Measurements from ENCODE around the gene CYTH4.

CYTH4 gene

DNA sequence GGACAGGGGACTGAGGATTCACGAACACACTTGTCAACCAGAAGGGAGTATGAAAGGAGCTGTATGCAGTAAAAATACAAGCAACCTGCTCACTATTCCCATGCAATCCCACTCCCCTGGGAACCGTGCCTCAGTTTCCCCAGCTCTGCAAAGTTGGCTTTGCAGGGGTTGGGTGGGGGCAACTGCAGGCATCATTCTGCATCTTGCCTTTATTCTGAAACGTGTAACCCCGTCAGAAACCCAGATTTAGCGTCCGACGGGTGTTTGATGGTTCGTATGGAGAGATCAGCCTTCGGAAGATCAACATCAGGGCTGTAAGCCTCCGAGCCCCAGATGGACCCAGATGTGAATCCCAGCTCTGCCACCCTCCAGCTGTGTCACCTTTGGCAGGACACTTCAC lies 3.6 kb downstream of the CYTH4 start:
- H3K9me3 ChIP-seq (ENCODE audit: control insufficient read depth in 5 of 5, low read length in 5 of 5): peaks cover 0 to 1% (median 0%) of the 10 kb centered on the region in 5 donors
- H3K4me3 ChIP-seq (ENCODE audit: low read depth in 1 of 5, low read length in 5 of 5): peak overlapping the region in 2 of 5 donors; percentile 4 to 10
- no peak overlapping the region for H3K27ac ChIP-seq (ENCODE audit: low read depth, low read length)
- peaks cover 9 to 33% (median 29%) of the 10 kb centered on the region in 5 donors for H3K27me3 ChIP-seq (ENCODE audit: control insufficient read depth in 5 of 5, insufficient read depth in 4 of 5, low read length in 5 of 5)
- no peak overlapping the region for H3K9ac ChIP-seq (ENCODE audit: low read length in 5 of 5)
- peaks cover 0 to 53% (median 13%) of the 10 kb centered on the region in 5 donors for H3K4me1 ChIP-seq (ENCODE audit: control insufficient read depth in 5 of 5, insufficient read depth in 5 of 5, low read length in 5 of 5)
- peaks cover 0 to 19% (median 0%) of the 10 kb centered on the region in 5 donors for H3K36me3 ChIP-seq (ENCODE audit: control insufficient read depth in 5 of 5, insufficient read depth in 5 of 5, low read length in 5 of 5)

DNA sequence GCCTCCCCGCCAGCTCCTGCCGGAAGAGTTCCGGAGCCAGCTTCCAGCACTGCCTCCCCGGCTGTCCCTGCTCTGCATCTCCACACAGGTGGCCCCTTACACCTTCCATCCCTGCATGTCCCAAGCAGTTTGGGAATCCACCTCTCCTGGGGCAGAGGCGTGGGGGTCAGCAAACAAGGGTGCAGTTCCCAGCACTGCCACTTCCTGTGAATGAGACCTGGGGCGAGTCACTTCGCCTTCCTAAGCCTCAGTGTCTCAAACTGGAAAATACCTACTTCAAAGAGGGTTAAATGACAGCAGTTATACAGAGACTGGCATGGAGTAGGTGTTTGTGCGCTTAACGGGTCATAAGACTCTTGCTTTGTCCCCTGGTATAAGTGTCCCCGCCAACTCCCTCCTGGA lies 5.2 kb downstream of the CYTH4 start:
- no peak overlapping the region for H3K9ac ChIP-seq (ENCODE audit: low read length in 5 of 5)
- H3K4me1 ChIP-seq (ENCODE audit: control insufficient read depth in 5 of 5, insufficient read depth in 5 of 5, low read length in 5 of 5): peaks cover 0 to 59% (median 6%) of the 10 kb centered on the region in 5 donors
- H3K4me3 ChIP-seq (ENCODE audit: low read depth in 1 of 5, low read length in 5 of 5): no peak overlapping the region
- peaks cover 9 to 34% (median 23%) of the 10 kb centered on the region in 5 donors for H3K27me3 ChIP-seq (ENCODE audit: control insufficient read depth in 5 of 5, insufficient read depth in 4 of 5, low read length in 5 of 5)
- peaks cover 0 to 26% (median 0%) of the 10 kb centered on the region in 5 donors for H3K36me3 ChIP-seq (ENCODE audit: control insufficient read depth in 5 of 5, insufficient read depth in 5 of 5, low read length in 5 of 5)
- no peak overlapping the region for H3K27ac ChIP-seq (ENCODE audit: low read depth, low read length)
- H3K9me3 ChIP-seq (ENCODE audit: control insufficient read depth in 5 of 5, low read length in 5 of 5): no peaks in the 10 kb centered on the region

DNA sequence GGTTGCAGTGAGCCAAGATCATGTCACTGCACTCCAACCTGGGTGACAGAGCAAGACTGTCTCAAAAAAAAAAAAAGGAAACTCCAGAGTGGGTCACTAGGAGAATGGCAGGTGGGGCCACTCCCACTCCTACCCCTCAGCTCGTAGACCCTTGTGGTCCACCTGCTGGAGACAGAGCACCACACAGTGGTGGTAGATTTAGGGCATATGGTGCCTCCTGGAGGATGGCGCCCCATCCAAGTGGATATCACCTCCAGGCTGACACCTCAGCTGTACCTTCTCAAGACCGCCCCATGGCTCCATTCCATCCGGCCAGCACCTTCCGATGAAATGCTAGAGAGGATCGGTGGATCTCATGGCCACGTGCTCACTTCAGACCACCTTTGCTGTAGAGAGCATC lies 6.2 kb downstream of the CYTH4 start:
- H3K4me1 ChIP-seq (ENCODE audit: control insufficient read depth in 5 of 5, insufficient read depth in 5 of 5, low read length in 5 of 5): peaks cover 0 to 65% (median 6%) of the 10 kb centered on the region in 5 donors
- no peak overlapping the region for H3K9ac ChIP-seq (ENCODE audit: low read length in 5 of 5)
- peaks cover 0 to 34% (median 0%) of the 10 kb centered on the region in 5 donors for H3K36me3 ChIP-seq (ENCODE audit: control insufficient read depth in 5 of 5, insufficient read depth in 5 of 5, low read length in 5 of 5)
- peaks cover 7 to 38% (median 24%) of the 10 kb centered on the region in 5 donors for H3K27me3 ChIP-seq (ENCODE audit: control insufficient read depth in 5 of 5, insufficient read depth in 4 of 5, low read length in 5 of 5)
- H3K9me3 ChIP-seq (ENCODE audit: control insufficient read depth in 5 of 5, low read length in 5 of 5): peaks cover 0 to 2% (median 0%) of the 10 kb centered on the region in 5 donors
- no peak overlapping the region for H3K27ac ChIP-seq (ENCODE audit: low read depth, low read length)
- H3K4me3 ChIP-seq (ENCODE audit: low read depth in 1 of 5, low read length in 5 of 5): no peak overlapping the region

DNA sequence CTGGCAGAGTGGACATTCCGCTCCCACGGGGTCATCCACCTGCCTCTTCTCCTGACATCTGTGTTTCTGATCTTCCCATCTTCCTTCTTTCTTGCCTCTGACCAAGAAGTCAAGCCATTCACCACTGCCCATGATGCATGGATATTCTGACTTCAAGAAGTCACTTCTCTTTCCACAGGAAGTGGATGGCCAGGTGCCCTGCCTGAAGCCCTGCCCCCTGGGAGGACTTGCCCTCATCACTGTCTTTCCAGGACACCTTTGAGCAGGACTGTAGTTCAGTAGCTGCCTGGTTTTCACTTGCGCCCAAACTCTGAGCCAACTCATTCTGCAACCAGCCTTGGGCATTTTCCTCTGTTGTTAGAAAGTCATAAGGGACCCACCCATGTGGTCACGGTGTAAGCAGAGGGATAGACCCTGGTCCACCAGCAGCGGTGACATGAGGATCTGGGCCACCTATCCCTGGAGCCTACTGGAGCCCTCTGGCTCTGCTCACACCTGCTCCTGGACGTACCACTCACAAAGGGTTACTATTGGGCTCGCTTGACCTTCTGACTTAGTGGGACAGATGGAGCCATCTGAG lies 6.9 kb downstream of the CYTH4 start:
- Histone ChIP-seq H3K9me3 (ENCODE audit: control insufficient read depth in 5 of 5, low read length in 5 of 5) (peaks cover 0 to 2% (median 0%) of the 10 kb centered on the region in 5 donors), H3K27ac (ENCODE audit: low read depth, low read length) (no peak overlapping the region), H3K27me3 (ENCODE audit: control insufficient read depth in 5 of 5, insufficient read depth in 4 of 5, low read length in 5 of 5) (peaks cover 2 to 33% (median 16%) of the 10 kb centered on the region in 5 donors), H3K9ac (ENCODE audit: low read length in 5 of 5) (no peak overlapping the region), H3K4me1 (ENCODE audit: control insufficient read depth in 5 of 5, insufficient read depth in 5 of 5, low read length in 5 of 5) (peaks cover 0 to 65% (median 6%) of the 10 kb centered on the region in 5 donors), H3K36me3 (ENCODE audit: control insufficient read depth in 5 of 5, insufficient read depth in 5 of 5, low read length in 5 of 5) (peaks cover 0 to 34% (median 0%) of the 10 kb centered on the region in 5 donors), H3K4me3 (ENCODE audit: low read depth in 1 of 5, low read length in 5 of 5) (no peak overlapping the region)

DNA sequence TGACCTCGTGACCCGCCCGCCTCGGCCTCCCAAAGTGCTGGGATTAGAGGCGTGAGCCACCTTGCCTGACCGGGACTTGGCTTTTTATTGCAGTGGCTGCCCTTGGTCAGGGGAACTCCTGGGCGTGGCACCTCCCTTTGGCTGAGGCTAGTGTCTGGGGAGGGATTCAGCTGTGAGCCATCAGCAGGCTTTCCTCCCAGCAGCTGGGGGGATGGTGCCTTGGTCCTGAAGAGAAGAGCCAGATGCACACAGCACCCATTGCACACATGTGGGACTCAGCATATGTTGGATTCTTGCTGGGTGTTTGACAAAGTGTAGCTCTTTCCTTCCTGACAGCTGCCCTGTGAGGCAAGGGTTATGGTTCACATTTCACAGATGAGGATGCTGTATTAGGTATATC lies 8.4 kb downstream of the CYTH4 start:
- H3K9me3 ChIP-seq (ENCODE audit: control insufficient read depth in 5 of 5, low read length in 5 of 5): peaks cover 0 to 2% (median 0%) of the 10 kb centered on the region in 5 donors
- peaks cover 0 to 69% (median 6%) of the 10 kb centered on the region in 5 donors for H3K4me1 ChIP-seq (ENCODE audit: control insufficient read depth in 5 of 5, insufficient read depth in 5 of 5, low read length in 5 of 5)
- no peak overlapping the region for H3K9ac ChIP-seq (ENCODE audit: low read length in 5 of 5)
- no peak overlapping the region for H3K27ac ChIP-seq (ENCODE audit: low read depth, low read length)
- peaks cover 2 to 28% (median 13%) of the 10 kb centered on the region in 5 donors for H3K27me3 ChIP-seq (ENCODE audit: control insufficient read depth in 5 of 5, insufficient read depth in 4 of 5, low read length in 5 of 5)
- H3K36me3 ChIP-seq (ENCODE audit: control insufficient read depth in 5 of 5, insufficient read depth in 5 of 5, low read length in 5 of 5): peaks cover 0 to 46% (median under 1%) of the 10 kb centered on the region in 5 donors
- H3K4me3 ChIP-seq (ENCODE audit: low read depth in 1 of 5, low read length in 5 of 5): no peak overlapping the region

DNA sequence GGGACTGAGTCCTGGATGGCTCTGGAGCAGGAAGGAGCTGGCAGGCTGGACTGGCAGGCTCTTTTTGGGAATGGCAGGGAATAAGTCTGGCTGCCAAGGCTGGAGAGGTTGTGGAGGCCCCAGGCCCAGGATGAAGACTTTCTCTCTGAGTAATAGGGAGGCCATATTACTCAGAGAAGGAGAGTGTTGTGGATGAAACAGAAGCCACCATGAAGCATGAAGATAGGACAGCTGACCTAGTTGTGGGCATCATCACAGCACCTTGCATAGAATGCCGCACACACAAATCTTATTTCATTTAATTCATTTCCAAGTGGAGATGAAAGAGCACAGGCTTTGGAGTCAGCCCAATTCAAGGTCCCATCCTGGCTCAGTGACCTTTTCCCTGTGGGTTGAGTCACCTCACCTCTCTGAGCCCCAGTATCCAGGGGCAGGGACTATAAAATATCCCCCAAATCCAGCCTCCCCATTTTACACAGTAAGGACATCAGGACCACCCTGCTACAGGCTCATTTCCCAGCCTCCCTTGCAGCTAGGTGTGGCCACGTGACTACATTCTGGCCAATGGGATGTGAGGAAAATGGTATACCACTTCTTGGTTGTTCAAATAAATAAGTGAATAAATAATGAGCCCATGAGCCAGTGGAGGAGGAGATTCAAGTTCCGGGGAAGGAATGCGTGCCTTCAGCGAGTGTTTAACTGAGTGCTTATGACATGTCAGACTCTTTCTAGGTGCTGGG lies 9.4 kb downstream of the CYTH4 start:
- no peak overlapping the region for H3K4me3 ChIP-seq (ENCODE audit: low read depth in 1 of 5, low read length in 5 of 5)
- peaks cover 0 to 2% (median 0%) of the 10 kb centered on the region in 5 donors for H3K9me3 ChIP-seq (ENCODE audit: control insufficient read depth in 5 of 5, low read length in 5 of 5)
- H3K9ac ChIP-seq (ENCODE audit: low read length in 5 of 5): no peak overlapping the region
- H3K27me3 ChIP-seq (ENCODE audit: control insufficient read depth in 5 of 5, insufficient read depth in 4 of 5, low read length in 5 of 5): peaks cover 2 to 26% (median 7%) of the 10 kb centered on the region in 5 donors
- H3K4me1 ChIP-seq (ENCODE audit: control insufficient read depth in 5 of 5, insufficient read depth in 5 of 5, low read length in 5 of 5): peaks cover 0 to 66% (median 6%) of the 10 kb centered on the region in 5 donors
- H3K36me3 ChIP-seq (ENCODE audit: control insufficient read depth in 5 of 5, insufficient read depth in 5 of 5, low read length in 5 of 5): peaks cover 0 to 54% (median 2%) of the 10 kb centered on the region in 5 donors
- no peak overlapping the region for H3K27ac ChIP-seq (ENCODE audit: low read depth, low read length)

DNA sequence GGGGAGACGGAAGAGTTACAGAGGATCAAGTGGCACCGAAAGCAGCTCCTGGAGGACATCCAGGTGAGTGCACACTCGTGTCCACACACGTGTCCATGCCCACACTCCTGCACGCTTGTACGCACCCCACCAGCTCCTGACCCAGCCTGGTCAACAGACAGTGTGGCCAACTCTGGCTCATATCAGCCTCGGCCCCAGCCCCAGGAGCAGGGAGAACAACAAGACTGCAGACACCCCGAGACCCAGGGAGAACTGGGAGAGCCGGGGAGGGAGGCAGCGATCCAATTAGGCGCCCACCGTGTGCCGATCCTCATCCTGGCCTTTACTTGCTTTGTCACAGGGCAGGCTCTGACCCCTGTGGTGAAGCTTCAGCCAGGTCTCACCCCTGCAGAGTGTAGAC lies 10.3 kb downstream of the CYTH4 start:
- Histone ChIP-seq H3K36me3 (ENCODE audit: control insufficient read depth in 5 of 5, insufficient read depth in 5 of 5, low read length in 5 of 5) (peaks cover 0 to 59% (median 2%) of the 10 kb centered on the region in 5 donors), H3K27ac (ENCODE audit: low read depth, low read length) (no peak overlapping the region), H3K9ac (ENCODE audit: low read length in 5 of 5) (no peak overlapping the region), H3K9me3 (ENCODE audit: control insufficient read depth in 5 of 5, low read length in 5 of 5) (peaks cover 0 to 2% (median 0%) of the 10 kb centered on the region in 5 donors), H3K4me3 (ENCODE audit: low read depth in 1 of 5, low read length in 5 of 5) (no peak overlapping the region), H3K27me3 (ENCODE audit: control insufficient read depth in 5 of 5, insufficient read depth in 4 of 5, low read length in 5 of 5) (peaks cover 2 to 25% (median 4%) of the 10 kb centered on the region in 5 donors), H3K4me1 (ENCODE audit: control insufficient read depth in 5 of 5, insufficient read depth in 5 of 5, low read length in 5 of 5) (peaks cover 0 to 61% (median 3%) of the 10 kb centered on the region in 5 donors)

DNA sequence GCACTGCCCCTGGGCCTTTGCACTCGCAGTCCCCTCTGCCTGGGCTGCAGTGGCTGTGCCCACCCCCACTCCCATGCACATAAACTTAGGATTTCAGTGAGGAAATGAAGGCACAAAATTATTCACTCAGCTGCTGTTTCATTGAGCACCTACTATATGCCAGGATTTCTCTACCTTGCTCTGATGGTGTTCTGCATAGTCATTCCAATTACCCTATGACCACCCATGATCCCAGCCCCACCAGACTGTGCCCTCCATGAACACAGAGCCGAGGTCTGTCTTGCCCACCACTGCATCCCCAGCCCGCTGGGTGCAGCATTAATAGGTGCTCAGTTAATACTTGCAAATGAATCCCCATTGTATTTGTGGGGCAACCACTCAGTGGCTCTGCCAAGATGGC lies 10.9 kb downstream of the CYTH4 start:
- Histone ChIP-seq H3K27ac (ENCODE audit: low read depth, low read length) (no peak overlapping the region), H3K9me3 (ENCODE audit: control insufficient read depth in 5 of 5, low read length in 5 of 5) (peaks cover 0 to 2% (median 0%) of the 10 kb centered on the region in 5 donors), H3K9ac (ENCODE audit: low read length in 5 of 5) (no peak overlapping the region), H3K4me1 (ENCODE audit: control insufficient read depth in 5 of 5, insufficient read depth in 5 of 5, low read length in 5 of 5) (peaks cover 0 to 61% (median 2%) of the 10 kb centered on the region in 5 donors), H3K4me3 (ENCODE audit: low read depth in 1 of 5, low read length in 5 of 5) (no peak overlapping the region), H3K36me3 (ENCODE audit: control insufficient read depth in 5 of 5, insufficient read depth in 5 of 5, low read length in 5 of 5) (peaks cover 0 to 59% (median 2%) of the 10 kb centered on the region in 5 donors), H3K27me3 (ENCODE audit: control insufficient read depth in 5 of 5, insufficient read depth in 4 of 5, low read length in 5 of 5) (peaks cover 2 to 25% (median 4%) of the 10 kb centered on the region in 5 donors)

DNA sequence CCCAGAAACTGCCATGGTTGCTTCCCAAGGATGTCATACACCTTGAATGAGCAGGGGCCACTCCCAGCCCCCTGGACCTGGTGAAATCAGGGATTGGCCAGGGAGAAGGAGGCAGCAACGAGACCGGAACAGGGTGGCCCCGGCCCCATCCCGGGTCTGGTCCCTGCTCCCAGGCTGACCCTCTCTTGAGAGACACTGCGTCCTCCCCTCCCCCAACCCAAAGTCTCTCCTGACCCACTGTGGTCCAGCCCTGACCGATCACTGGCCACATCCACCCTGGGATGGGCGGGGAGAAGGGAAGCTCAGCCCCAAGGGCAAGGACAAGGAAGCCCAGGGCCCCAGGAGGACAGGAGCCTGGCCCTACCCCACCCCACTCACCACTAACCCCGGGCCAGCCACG lies 12.4 kb downstream of the CYTH4 start:
- Histone ChIP-seq H3K9ac (ENCODE audit: low read length in 5 of 5) (no peak overlapping the region), H3K27me3 (ENCODE audit: control insufficient read depth in 5 of 5, insufficient read depth in 4 of 5, low read length in 5 of 5) (peaks cover 2 to 25% (median 4%) of the 10 kb centered on the region in 5 donors), H3K9me3 (ENCODE audit: control insufficient read depth in 5 of 5, low read length in 5 of 5) (peaks cover 0 to 2% (median 0%) of the 10 kb centered on the region in 5 donors), H3K4me1 (ENCODE audit: control insufficient read depth in 5 of 5, insufficient read depth in 5 of 5, low read length in 5 of 5) (peaks cover 0 to 61% (median 2%) of the 10 kb centered on the region in 5 donors), H3K36me3 (ENCODE audit: control insufficient read depth in 5 of 5, insufficient read depth in 5 of 5, low read length in 5 of 5) (peaks cover 0 to 51% (median 2%) of the 10 kb centered on the region in 5 donors), H3K27ac (ENCODE audit: low read depth, low read length) (no peak overlapping the region), H3K4me3 (ENCODE audit: low read depth in 1 of 5, low read length in 5 of 5) (no peak overlapping the region)
